ENCODE results near the gene VPS13D.

DNA sequence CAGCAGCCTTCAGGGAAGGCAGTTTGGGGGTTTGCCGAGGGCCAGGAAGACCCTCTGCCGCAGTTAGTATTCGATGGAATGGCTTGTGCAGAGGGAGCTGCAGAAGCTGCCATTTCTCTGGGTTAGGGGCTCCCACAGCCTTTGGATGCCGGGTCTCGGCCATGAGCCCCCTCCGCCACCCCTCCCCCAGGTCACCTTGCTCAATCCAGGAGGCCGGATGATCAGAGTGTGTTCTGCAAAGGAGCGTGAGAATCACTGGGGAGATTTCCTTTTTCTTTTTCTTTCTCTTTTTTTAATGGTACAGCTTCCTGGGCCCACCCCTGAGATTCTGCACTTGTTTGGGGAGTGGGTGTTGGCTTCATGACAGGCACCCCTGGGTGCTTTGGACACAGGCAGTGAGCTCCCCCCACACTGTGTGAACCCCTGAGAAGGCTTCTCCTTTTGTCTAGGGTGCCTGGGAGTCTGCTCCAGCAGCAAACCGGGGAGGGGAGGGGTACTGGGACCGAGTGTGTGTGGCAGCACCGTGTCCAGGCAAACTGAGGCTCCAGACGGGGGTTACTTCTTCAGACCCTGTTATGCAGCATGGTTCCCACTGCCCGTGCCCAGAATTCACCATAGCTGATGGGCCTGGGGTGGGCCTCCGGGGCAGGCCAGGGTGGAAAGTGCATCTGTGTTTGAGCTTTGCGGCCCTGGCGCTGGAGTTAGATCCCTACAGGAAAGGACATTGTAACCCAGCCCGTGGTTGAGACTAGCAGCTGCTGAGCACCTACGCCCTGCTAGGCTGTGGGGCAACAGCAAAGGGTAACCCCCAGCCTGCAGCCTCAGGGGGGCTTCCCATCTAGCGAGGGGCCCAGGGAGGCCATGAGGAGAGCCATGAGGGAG is 44.6 kb upstream of the VPS13D start:
- TF ChIP-seq, protein P1, sequence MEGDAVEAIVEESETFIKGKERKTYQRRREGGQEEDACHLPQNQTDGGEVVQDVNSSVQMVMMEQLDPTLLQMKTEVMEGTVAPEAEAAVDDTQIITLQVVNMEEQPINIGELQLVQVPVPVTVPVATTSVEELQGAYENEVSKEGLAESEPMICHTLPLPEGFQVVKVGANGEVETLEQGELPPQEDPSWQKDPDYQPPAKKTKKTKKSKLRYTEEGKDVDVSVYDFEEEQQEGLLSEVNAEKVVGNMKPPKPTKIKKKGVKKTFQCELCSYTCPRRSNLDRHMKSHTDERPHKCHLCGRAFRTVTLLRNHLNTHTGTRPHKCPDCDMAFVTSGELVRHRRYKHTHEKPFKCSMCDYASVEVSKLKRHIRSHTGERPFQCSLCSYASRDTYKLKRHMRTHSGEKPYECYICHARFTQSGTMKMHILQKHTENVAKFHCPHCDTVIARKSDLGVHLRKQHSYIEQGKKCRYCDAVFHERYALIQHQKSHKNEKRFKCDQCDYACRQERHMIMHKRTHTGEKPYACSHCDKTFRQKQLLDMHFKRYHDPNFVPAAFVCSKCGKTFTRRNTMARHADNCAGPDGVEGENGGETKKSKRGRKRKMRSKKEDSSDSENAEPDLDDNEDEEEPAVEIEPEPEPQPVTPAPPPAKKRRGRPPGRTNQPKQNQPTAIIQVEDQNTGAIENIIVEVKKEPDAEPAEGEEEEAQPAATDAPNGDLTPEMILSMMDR (IDR thresholded peaks at IDR 0.05; ENCODE audit: borderline replicate concordance, extremely low read depth, low read length, poor library complexity, severe bottlenecking), result no peak
- no peak for TF ChIP-seq EZH2 (IDR thresholded peaks at IDR 0.05; ENCODE audit: borderline replicate concordance, low read depth, low read length, severe bottlenecking)
